Neural cell (in vitro differentiated cells): ENCODE results near the gene STK40. TPM values are rescaled to one million over a fixed set of nuclear protein-coding genes. Genes with fewer than 3 reads are reported as not detected.

Experiments used
- H2AFZ ChIP-seq: fragments of 200-600, 300-800 bp; sonication (generic), shearing (Covaris generic); 2 replicates; pipeline ENCODE4 v1.6.0; 2014; ENCODE audit warnings: low read depth, mild to moderate bottlenecking, antibody characterized with exemption, low read length, moderate library complexity
- H3F3A ChIP-seq: fragments of 200-600 bp; shearing (Covaris generic); 2 replicates; pipeline ENCODE4 v1.6.1; 2016; ENCODE audit warnings: mild to moderate bottlenecking, moderate library complexity, mixed read lengths, antibody characterized with exemption, low read length; ENCODE audit not compliant: insufficient read depth, poor library complexity, severe bottlenecking
- H3K27ac ChIP-seq: fragments of 200-600, 300-800 bp; sonication (generic), shearing (Covaris generic); 2 replicates; pipeline ENCODE4 v1.5.1; 2014; ENCODE audit warnings: mild to moderate bottlenecking, low read length, moderate library complexity
- H3K27me3 ChIP-seq: fragments of 300-800, 200-600 bp; sonication (generic), shearing (Covaris generic); 2 replicates; pipeline ENCODE4 v1.6.0; 2014; ENCODE audit warnings: mild to moderate bottlenecking, low read depth, low read length, moderate library complexity; ENCODE audit not compliant: insufficient read depth
- H3K36me3 ChIP-seq: fragments of 300-800, 200-600 bp; sonication (generic), shearing (Covaris generic); 2 replicates; pipeline ENCODE4 v1.5.1; 2014; ENCODE audit warnings: mild to moderate bottlenecking, antibody characterized with exemption, low read length, moderate library complexity; ENCODE audit not compliant: insufficient read depth
- H3K4me2 ChIP-seq: fragments of 300-800, 200-600 bp; sonication (generic), shearing (Covaris generic); 2 replicates; pipeline ENCODE4 v1.6.0; 2014; ENCODE audit warnings: mild to moderate bottlenecking, low read length
- H3K4me3 ChIP-seq: fragments of 300-800, 200-600 bp; sonication (generic), shearing (Covaris generic); 2 replicates; pipeline ENCODE4 v1.5.1; 2014; ENCODE audit warnings: mild to moderate bottlenecking, low read length, moderate library complexity
- H3K79me2 ChIP-seq: fragments of 200-600 bp; shearing (Covaris generic); replicated peaks from 2 replicates; pipeline ENCODE4 v1.6.0; 2014; ENCODE audit warnings: mild to moderate bottlenecking, low read length, moderate library complexity; ENCODE audit not compliant: insufficient read depth
- H3K9ac ChIP-seq: fragments of 300-800, 200-600 bp; sonication (generic), shearing (Covaris generic); 2 replicates; pipeline ENCODE4 v1.6.1; 2016; ENCODE audit warnings: mild to moderate bottlenecking, low read length, mixed read lengths
- H3K9me2 ChIP-seq: fragments of 200-600 bp; shearing (Covaris generic); 2 replicates; pipeline ENCODE4 v1.6.1; 2016; ENCODE audit warnings: mild to moderate bottlenecking, low read length, mixed read lengths; ENCODE audit not compliant: insufficient read depth
- H3K9me3 ChIP-seq: fragments of 200-600, 300-800 bp; sonication (generic), shearing (Covaris generic); 2 replicates; pipeline ENCODE4 v1.6.1; 2016; ENCODE audit warnings: mild to moderate bottlenecking, mixed run types, low read length, moderate library complexity, mixed read lengths
- H4K20me1 ChIP-seq: fragments of 200-600 bp; shearing (Covaris generic); 2 replicates; pipeline ENCODE4 v1.6.1; 2016; ENCODE audit warnings: mild to moderate bottlenecking, mixed run types; ENCODE audit not compliant: insufficient read depth
- CTCF ChIP-seq: fragments of 450-650 bp; IDR thresholded peaks from 2 replicates; pipeline ENCODE4 v1.5.1; 2014; ENCODE audit warnings: antibody characterized with exemption, mild to moderate bottlenecking, moderate library complexity; ENCODE audit not compliant: poor library complexity, severe bottlenecking
- EP300 ChIP-seq: fragments of 450-650 bp; conservative IDR thresholded peaks from 2 replicates; pipeline ENCODE4 v1.6.1; 2014; ENCODE audit warnings: antibody characterized with exemption, mild to moderate bottlenecking, moderate library complexity; ENCODE audit not compliant: poor library complexity, severe bottlenecking
- EZH2 ChIP-seq: fragments of 200-600, 300-800 bp; shearing (Covaris generic), sonication (generic); IDR thresholded peaks from 2 replicates; pipeline ENCODE4 v1.6.1; 2014; ENCODE audit warnings: antibody characterized with exemption, low read length, borderline replicate concordance, mild to moderate bottlenecking; ENCODE audit not compliant: insufficient read depth, poor library complexity, severe bottlenecking
- MXI1 ChIP-seq: fragments of 450-650 bp; conservative IDR thresholded peaks from 2 replicates; pipeline ENCODE4 v1.6.1; 2014; ENCODE audit warnings: antibody characterized with exemption, mild to moderate bottlenecking; ENCODE audit not compliant: poor library complexity, severe bottlenecking
- POLR2AphosphoS5 ChIP-seq: IDR thresholded peaks from 2 replicates; pipeline ENCODE4 v1.6.1; 2012
- RAD21 ChIP-seq: fragments of 450-650 bp; conservative IDR thresholded peaks from 2 replicates; pipeline ENCODE4 v1.6.1; 2014; ENCODE audit warnings: antibody characterized with exemption, mild to moderate bottlenecking, moderate library complexity
- REST ChIP-seq: IDR thresholded peaks from 2 replicates; pipeline ENCODE4 v1.6.1; 2012; ENCODE audit warnings: borderline replicate concordance
- SMC3 ChIP-seq: fragments of 450-650 bp; conservative IDR thresholded peaks from 2 replicates; pipeline ENCODE4 v1.6.1; 2014; ENCODE audit warnings: antibody characterized with exemption, mild to moderate bottlenecking, moderate library complexity; ENCODE audit not compliant: poor library complexity
- TAF1 ChIP-seq: IDR thresholded peaks from 2 replicates; pipeline ENCODE4 v1.6.1; 2012; ENCODE audit warnings: low read depth
- polyA plus RNA-seq: library from polyadenylated mRNA; depleted of rRNA; stranded (reverse); fragments of >200 nt; gene quantifications from 2 replicates; pipeline ENCODE4 v1.2.3, GENCODE V29; 2014

STK40 gene
- polyA plus RNA-seq, 1 donor from 2014 or later = 8.4 TPM

GRCh38 chr1:36326499-36326898 is 59.2 kb downstream of the STK40 start:
- H3K9me2 ChIP-seq = no peaks in the 10 kb centered on the region
- H3K36me3 ChIP-seq = no peaks in the 10 kb centered on the region
- H4K20me1 ChIP-seq = no peaks in the 10 kb centered on the region
- H3K9me3 ChIP-seq = no peaks in the 10 kb centered on the region
- peaks cover 22% of the 10 kb centered on the region for H3K27me3 ChIP-seq
- H3F3A ChIP-seq = no peaks in the 10 kb centered on the region
- H3K4me3 ChIP-seq = no peak overlapping the region
- H3K4me2 ChIP-seq = no peak overlapping the region
- H3K79me2 ChIP-seq = no peaks in the 10 kb centered on the region
- no peak overlapping the region for H2AFZ ChIP-seq
- TF ChIP-seq EP300 = no peak
- no peak for TF ChIP-seq RAD21
- no peak for TF ChIP-seq EZH2
- TF ChIP-seq POLR2AphosphoS5 = no peak
- TF ChIP-seq CTCF = no peak
- no peak for TF ChIP-seq TAF1
- TF ChIP-seq REST = no peak
- TF ChIP-seq SMC3 = no peak
- no peak for TF ChIP-seq MXI1
- no peak overlapping the region for H3K9ac ChIP-seq
- H3K27ac ChIP-seq = no peak overlapping the region

- Histone ChIP-seq H3K9me2 (no peaks in the 10 kb centered on the region), H3K27me3 (peaks cover 37% of the 10 kb centered on the region), H3K4me2 (no peak overlapping the region), H3K36me3 (no peaks in the 10 kb centered on the region), H3K9me3 (no peaks in the 10 kb centered on the region), H4K20me1 (no peaks in the 10 kb centered on the region), H3K27ac (no peak overlapping the region), H2AFZ (no peak overlapping the region), H3K4me3 (no peak overlapping the region), H3K9ac (no peak overlapping the region), H3K79me2 (no peaks in the 10 kb centered on the region), H3F3A (no peaks in the 10 kb centered on the region)
- TF ChIP-seq SMC3 (no peak), CTCF (no peak), EZH2 (no peak), RAD21 (no peak), POLR2AphosphoS5 (no peak), MXI1 (no peak), REST (no peak), TAF1 (no peak), EP300 (no peak)
These were observed 61.4 kb downstream of the STK40 start for GRCh38 chr1:36324353-36324703.
